NB4 (cell line): Measurements from ENCODE around the gene RABGAP1.
"Not testable (repeated sequence)": the region's sequence is repeated elsewhere in the genome, so short reads cannot be mapped to it uniquely, and the experiment has no call there.

Experiments used
- DNase-seq: peaks from one replicate; pipeline ENCODE4 v3.0.0; 2010; ENCODE audit warnings: low read depth
- H3K4me3 ChIP-seq: one replicate; pipeline ENCODE4 v1.5.1; 2011; ENCODE audit warnings: mild to moderate bottlenecking, low read depth, low read length, moderate library complexity
- CTCF ChIP-seq: IDR thresholded peaks from one replicate; pipeline ENCODE4 v1.5.1; 2012; ENCODE audit warnings: low read depth, low read length
- MAX ChIP-seq: IDR thresholded peaks from 2 replicates; pipeline ENCODE4 v1.6.1; 2011; ENCODE audit warnings: low read depth, low read length
- MYC ChIP-seq: IDR thresholded peaks from 2 replicates; pipeline ENCODE4 v1.6.1; 2011; ENCODE audit warnings: low read depth, low read length
- POLR2A ChIP-seq: IDR thresholded peaks from 2 replicates; pipeline ENCODE4 v1.6.1; 2011; ENCODE audit warnings: mild to moderate bottlenecking; ENCODE audit not compliant: insufficient read length; ENCODE audit errors: extremely low read depth

The RABGAP1 gene

DNA sequence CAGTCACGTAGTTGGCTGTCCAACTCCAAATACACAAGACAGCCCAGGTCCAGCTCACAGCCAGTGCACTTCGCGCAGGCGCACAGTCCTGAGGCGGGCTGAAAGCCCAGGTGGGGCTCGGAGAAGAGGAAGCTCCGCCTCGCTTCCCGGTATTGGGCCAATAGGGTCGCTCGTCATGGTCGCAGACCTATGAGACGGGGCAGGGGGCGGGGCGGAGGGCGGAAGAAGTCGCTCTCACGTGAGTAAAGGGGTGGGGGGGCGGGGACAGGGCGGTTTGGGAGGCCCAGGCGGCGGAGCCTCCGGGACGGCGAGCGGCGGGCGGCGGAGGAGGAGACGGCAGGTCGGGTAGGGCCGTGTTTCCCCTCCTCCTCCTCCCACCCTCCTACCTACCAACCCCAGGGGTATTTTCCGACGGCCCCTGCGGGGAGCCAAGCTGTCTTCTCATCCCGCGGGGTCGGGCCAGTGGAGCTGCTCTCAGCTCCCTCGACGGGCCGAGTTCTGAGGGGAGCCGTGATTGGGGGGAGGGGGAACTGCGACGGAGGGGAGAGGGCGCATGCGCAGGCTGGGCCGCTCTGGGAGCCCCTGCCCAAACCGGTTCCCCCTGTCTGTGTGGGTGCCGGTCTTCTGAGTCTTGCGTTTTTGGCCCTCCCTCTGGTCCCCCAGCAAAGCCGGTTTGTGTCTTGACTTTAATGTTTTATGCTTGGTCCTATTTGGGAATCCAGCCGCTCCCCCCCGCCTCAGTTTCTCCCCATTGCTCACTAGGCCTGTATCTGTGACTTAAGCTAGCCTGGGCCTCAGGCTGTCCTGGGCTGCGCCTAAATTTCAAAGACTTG, at the start of gene RABGAP1:
Gene RABGAP1 (plus strand): TSS at position 272 of the 833 bp plus-strand sequence. CDS start 16,040 bp downstream, outside the sequence.
- H3K4me3 ChIP-seq = peak within 1 kb of the TSS; percentile 97
- TF ChIP-seq POLR2A (peak; percentile 55), MAX (peak; percentile 42), MYC (peak; percentile 41; the same call in 1 of the 2 replicates), CTCF (no peak)
- DNase-seq = peak; percentile 98

GRCh38 chr9:122897969-122898368, 42.9 kb upstream of the RABGAP1 start:
- DNase-seq = no peak
- H3K4me3 ChIP-seq = no peak overlapping the region
- TF ChIP-seq CTCF (no peak), MYC (no peak), MAX (no peak), POLR2A (no peak)

GRCh38 chr9:122900791-122901190, 40.0 kb upstream of the RABGAP1 start:
- DNase-seq = peak; percentile 15
- TF ChIP-seq POLR2A = no peak
- no peak for TF ChIP-seq CTCF
- no peak for TF ChIP-seq MYC
- no peak for TF ChIP-seq MAX
- peak overlapping the region; percentile 8 for H3K4me3 ChIP-seq

DNA sequence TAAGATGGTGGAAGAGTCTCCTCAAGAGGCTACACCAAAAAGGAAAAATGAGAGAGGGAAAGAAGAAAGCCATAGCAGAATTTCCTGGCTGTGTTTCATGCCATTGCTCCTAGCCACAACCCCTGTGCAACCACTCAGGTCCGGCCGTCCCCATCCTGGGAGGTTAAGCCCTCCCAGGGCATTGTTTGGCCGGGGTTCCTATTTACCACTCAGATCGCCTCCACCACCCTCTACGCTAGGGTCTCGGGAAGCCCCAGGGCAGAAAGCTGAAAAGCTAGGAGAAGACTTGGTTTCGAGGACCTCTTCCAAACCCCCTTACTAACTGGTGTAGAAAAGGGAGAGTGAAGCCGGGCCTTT, 36.4 kb upstream of the RABGAP1 start:
- peak; percentile 53 for DNase-seq
- no peak for TF ChIP-seq CTCF
- peak overlapping the region; percentile 89 for H3K4me3 ChIP-seq

GRCh38 chr9:122904823-122905710, 35.8 kb upstream of the RABGAP1 start, which contains the start of gene RC3H2:
Gene RC3H2 (minus strand): TSS chr9:122905359. CDS start chr9:122897509, 7,850 bp downstream.
- TF ChIP-seq MAX (peak; percentile 88), CTCF (no peak), MYC (peak; percentile 37; the same call in 1 of the 2 replicates), POLR2A (peak; percentile 92)
- peak within 1 kb of the TSS; percentile 89 for H3K4me3 ChIP-seq
- DNase-seq = peak; percentile 99

GRCh38 chr9:122906122-122906521, 34.7 kb upstream of the RABGAP1 start:
- not testable (repeated sequence) for DNase-seq
- H3K4me3 ChIP-seq = peak overlapping the region; percentile 89
